Skeletal muscle tissue (tissue), 4 donors: ENCODE data around the gene GSK3B. TPM values are rescaled to one million over a fixed set of nuclear protein-coding genes. Genes with fewer than 3 reads are reported as not detected.
"Not testable (repeated sequence)": the region's sequence is repeated elsewhere in the genome, so short reads cannot be mapped to it uniquely, and the experiment has no call there.

ENCODE experiments used
- H3K27ac ChIP-seq: one replicate; pipeline ENCODE4 v1.7.0; 2013; ENCODE audit warnings: mild to moderate bottlenecking, low read depth, low read length, inconsistent platforms
- H3K27me3 ChIP-seq, 3 donors: one replicate each; pipeline ENCODE4 v1.7.0; 2013; ENCODE audit warnings: low read length in 3 of 3; ENCODE audit not compliant: control insufficient read depth in 3 of 3, insufficient read depth in 3 of 3
- H3K36me3 ChIP-seq, 3 donors: one replicate each; pipeline ENCODE4 v1.7.0; 2013; ENCODE audit warnings: low read length in 3 of 3; ENCODE audit not compliant: control insufficient read depth in 3 of 3, insufficient read depth in 3 of 3
- H3K4me1 ChIP-seq, 3 donors: one replicate each; pipeline ENCODE4 v1.7.0; 2013; ENCODE audit warnings: low read length in 3 of 3, mild to moderate bottlenecking in 3 of 3; ENCODE audit not compliant: control insufficient read depth in 3 of 3, insufficient read depth in 3 of 3
- H3K4me3 ChIP-seq, 3 donors: one replicate each; pipeline ENCODE4 v1.7.0; 2013; ENCODE audit warnings: low read length in 3 of 3
- H3K9ac ChIP-seq, 3 donors: one replicate each; pipeline ENCODE4 v1.7.0; 2013; ENCODE audit warnings: low read length in 3 of 3, mild to moderate bottlenecking in 3 of 3, moderate library complexity in 2 of 3, low read depth in 1 of 3
- H3K9me3 ChIP-seq, 3 donors: one replicate each; pipeline ENCODE4 v1.7.0; 2013; ENCODE audit warnings: low read length in 3 of 3; ENCODE audit not compliant: control insufficient read depth in 3 of 3
- total RNA-seq: library from RNA; depleted of rRNA; stranded (reverse); fragments of >200 nt; gene quantifications from one replicate; pipeline ENCODE4 v1.2.3, GENCODE V29; 2014
- donor health status: Osteomylitis.

GSK3B gene
- total RNA-seq, 1 donor from 2014 or later: 30.3 TPM

GRCh38 chr3:119898478-119899191, 195.6 kb downstream of the GSK3B start:
- Histone ChIP-seq H3K4me1 (no peaks in the 10 kb centered on the region), H3K9ac (no peak overlapping the region), H3K4me3 (no peak overlapping the region)

GRCh38 chr3:119894195-119894594, 200.1 kb downstream of the GSK3B start:
- H3K27me3 ChIP-seq: no peaks in the 10 kb centered on the region
- H3K27ac ChIP-seq: no peak overlapping the region
- no peak overlapping the region for H3K9ac ChIP-seq
- peaks cover 0 to 7% (median 3%) of the 10 kb centered on the region in 3 donors for H3K36me3 ChIP-seq
- peaks cover 4 to 5% (median 4%) of the 10 kb centered on the region in 3 donors for H3K4me1 ChIP-seq
- no peak overlapping the region for H3K4me3 ChIP-seq
- H3K9me3 ChIP-seq: no peaks in the 10 kb centered on the region

More at GRCh38 chr3:119898478-119899191, 195.6 kb downstream of the GSK3B start:
- Histone ChIP-seq H3K9me3 (no peaks in the 10 kb centered on the region), H3K27me3 (no peaks in the 10 kb centered on the region), H3K27ac (no peak overlapping the region), H3K36me3 (peaks cover 0 to 8% (median 3%) of the 10 kb centered on the region in 3 donors)

DNA sequence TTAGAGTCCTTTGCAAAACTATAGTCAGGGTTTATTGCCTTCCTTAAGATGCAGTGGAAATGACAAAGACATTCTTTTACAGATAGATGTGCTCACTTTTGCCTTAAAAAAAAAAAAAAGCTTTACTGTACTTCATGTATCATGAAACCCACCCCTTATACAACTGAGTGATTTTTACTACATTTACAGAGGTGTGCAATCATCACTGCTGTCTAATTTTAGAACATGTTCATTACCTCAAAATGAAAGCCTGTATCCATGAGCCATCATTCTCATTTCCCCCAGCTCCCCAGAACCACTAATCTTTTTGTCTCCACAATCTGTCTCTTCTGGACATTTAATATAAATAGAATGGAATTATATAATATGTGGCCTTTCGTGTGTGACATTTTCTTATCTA, 200.5 kb downstream of the GSK3B start:
- Histone ChIP-seq H3K36me3 (peaks cover 0 to 3% (median under 1%) of the 10 kb centered on the region in 3 donors), H3K9ac (no peak overlapping the region), H3K4me3 (no peak overlapping the region), H3K9me3 (no peaks in the 10 kb centered on the region), H3K4me1 (peaks cover 4 to 5% (median 4%) of the 10 kb centered on the region in 3 donors), H3K27ac (no peak overlapping the region), H3K27me3 (no peaks in the 10 kb centered on the region)

GRCh38 chr3:119891944-119892721, 202.1 kb downstream of the GSK3B start:
- peaks cover 4 to 5% (median 4%) of the 10 kb centered on the region in 3 donors for H3K4me1 ChIP-seq
- H3K9me3 ChIP-seq: no peaks in the 10 kb centered on the region
- H3K27me3 ChIP-seq: no peaks in the 10 kb centered on the region
- peak overlapping the region in 1 of 3 donors; percentile 5 for H3K9ac ChIP-seq
- H3K36me3 ChIP-seq: peaks cover 0 to 4% (median 0%) of the 10 kb centered on the region in 3 donors
- H3K4me3 ChIP-seq: peak overlapping the region in 1 of 3 donors; percentile 17
- H3K27ac ChIP-seq: no peak overlapping the region

DNA sequence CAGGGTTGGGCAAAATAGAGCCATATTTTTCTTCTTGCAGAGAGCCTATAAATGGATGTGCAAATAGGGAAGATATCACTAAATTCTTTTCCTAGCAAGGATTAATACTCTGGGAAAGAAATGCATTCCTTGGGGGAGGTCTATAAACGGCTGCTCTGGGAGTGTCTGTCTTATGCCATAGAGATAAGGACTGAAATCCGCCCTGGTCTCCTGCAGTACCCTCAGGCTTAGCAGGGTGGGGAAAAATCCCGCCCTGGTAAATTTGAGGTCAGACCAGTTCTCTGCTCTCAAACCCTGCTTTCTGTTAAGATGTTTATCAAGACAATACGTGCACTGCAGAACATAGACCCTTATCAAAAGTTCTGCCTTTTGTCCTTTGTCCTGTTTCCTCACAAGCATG, 205.6 kb downstream of the GSK3B start:
- not testable (repeated sequence) for H3K4me3 ChIP-seq, H3K27ac ChIP-seq, H3K27me3 ChIP-seq, H3K9ac ChIP-seq, H3K4me1 ChIP-seq, H3K36me3 ChIP-seq, H3K9me3 ChIP-seq

DNA sequence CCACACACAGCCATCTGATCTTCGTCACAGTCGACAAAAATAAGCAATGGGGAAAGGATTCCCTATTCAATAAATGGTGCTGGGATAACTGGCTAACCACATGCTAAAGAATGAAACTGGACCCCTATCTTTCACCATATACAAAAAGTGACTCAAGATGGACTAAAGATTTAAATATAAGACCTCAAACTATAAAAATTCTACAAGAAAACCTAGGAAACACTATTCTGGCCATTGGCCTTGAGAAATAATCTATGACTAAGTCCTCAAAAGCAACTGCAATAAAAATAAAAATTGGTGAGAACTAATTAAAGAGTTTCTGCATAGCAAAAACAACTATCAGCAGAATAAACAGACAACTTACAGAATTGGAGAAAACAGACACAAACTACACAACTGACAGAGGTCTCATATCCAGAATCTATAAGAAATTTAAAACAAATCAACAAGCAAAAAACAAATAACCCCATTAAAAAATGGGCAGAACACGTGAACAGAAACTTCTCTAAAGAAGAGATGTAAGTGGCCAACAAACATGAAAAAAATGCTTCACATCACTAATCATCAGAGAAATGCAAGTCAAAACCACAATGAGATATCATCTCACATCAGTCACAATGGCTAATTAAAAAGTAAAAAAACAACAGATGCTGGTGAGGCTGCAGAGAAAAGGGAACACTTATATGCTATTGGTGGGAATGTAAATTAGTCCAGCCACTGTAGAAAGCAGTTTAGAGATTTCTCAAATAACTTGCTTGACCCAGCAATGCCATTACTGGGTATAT, 208.3 kb downstream of the GSK3B start:
- Histone ChIP-seq H3K36me3 (peaks cover 0 to 5% (median 3%) of the 10 kb centered on the region in 3 donors), H3K27me3 (no peaks in the 10 kb centered on the region), H3K4me3 (no peak overlapping the region), H3K9me3 (no peaks in the 10 kb centered on the region), H3K27ac (no peak overlapping the region), H3K4me1 (no peaks in the 10 kb centered on the region), H3K9ac (no peak overlapping the region)

DNA sequence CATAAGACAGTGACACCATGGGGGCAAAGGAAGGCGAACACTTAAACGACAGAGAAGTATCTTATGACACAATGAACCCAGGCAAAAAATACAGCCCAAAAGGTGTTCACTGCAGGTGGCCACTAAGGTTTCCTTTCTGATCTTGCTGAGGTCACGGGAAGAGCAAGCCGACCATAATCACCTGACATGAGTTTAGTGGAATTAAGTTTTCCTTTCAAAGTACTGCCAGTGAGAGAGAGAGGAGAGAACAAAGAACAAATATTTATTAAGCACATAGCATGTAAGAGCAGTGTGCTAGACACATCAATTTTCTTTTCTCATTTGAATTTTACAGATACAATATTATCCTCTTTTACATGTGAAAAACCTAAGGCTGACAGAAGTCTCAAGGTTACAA, 210.1 kb downstream of the GSK3B start:
- Histone ChIP-seq H3K9ac (no peak overlapping the region), H3K27ac (no peak overlapping the region), H3K27me3 (no peaks in the 10 kb centered on the region), H3K4me3 (no peak overlapping the region), H3K36me3 (peaks cover 0 to 5% (median 3%) of the 10 kb centered on the region in 3 donors), H3K4me1 (no peaks in the 10 kb centered on the region), H3K9me3 (no peaks in the 10 kb centered on the region)

- no peaks in the 10 kb centered on the region for H3K9me3 ChIP-seq
- no peaks in the 10 kb centered on the region for H3K4me1 ChIP-seq
- H3K36me3 ChIP-seq: peaks cover 0 to 5% (median 3%) of the 10 kb centered on the region in 3 donors
- no peaks in the 10 kb centered on the region for H3K27me3 ChIP-seq
- no peak overlapping the region for H3K4me3 ChIP-seq
- H3K9ac ChIP-seq: no peak overlapping the region
- no peak overlapping the region for H3K27ac ChIP-seq
These were observed 210.6 kb downstream of the GSK3B start for GRCh38 chr3:119883461-119884160.

GRCh38 chr3:119880966-119881365, 213.3 kb downstream of the GSK3B start:
- H3K9me3 ChIP-seq: no peaks in the 10 kb centered on the region
- H3K27ac ChIP-seq: no peak overlapping the region
- H3K4me3 ChIP-seq: no peak overlapping the region
- no peaks in the 10 kb centered on the region for H3K27me3 ChIP-seq
- H3K9ac ChIP-seq: no peak overlapping the region
- H3K4me1 ChIP-seq: no peaks in the 10 kb centered on the region
- H3K36me3 ChIP-seq: peaks cover 0 to 3% (median 3%) of the 10 kb centered on the region in 3 donors
